Measurements from ENCODE around the gene ADAMTSL1.

DNA sequence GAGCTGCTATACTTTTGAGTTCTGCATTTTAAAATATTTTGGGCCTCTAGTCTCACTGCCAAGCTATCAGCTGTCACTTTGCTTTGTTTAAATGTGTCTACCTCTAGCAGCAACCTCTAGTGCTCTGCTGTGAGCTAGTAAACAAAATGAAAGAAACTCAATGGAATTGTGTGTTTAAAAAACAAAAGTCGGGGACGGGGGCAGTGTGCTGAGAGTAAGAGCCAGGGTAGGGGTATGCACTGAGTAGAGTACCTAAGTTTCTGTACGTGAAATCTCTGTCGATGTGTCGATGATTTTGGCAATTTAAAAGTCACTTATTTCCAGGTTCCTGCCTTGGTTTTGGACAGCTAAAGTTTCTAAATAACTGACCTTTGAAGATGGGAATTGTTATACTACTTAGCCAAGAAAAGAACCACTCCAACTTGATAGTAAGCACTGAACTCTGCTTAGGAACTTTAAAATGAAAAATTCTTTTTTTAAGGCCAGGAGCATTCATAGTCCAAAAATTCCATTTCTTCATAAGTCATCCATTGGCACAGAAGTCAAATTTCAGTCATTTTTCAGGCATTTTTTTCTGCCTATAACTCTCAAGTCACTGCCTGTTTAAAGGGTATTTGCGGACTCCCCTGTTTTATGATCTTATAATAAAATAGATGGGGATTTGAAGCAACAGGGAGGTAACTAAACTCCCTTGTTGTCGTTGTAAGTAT lies 447.6 kb downstream of the ADAMTSL1 start:
- TF ChIP-seq CTCF (IDR thresholded peaks at IDR 0.05; ENCODE audit: low read depth, low read length) (no peak), EZH2phosphoT487 (IDR thresholded peaks at IDR 0.05; ENCODE audit: low read depth) (no peak)

Data from OCI-LY3 (cell line).